Gastrocnemius medialis (tissue), 4 donors: Measurements from ENCODE around the gene ATF1.

Source experiments
- POLR2A ChIP-seq, 2 donors: fragments of 450-650 bp; IDR thresholded peaks; one replicate each; pipeline ENCODE4 v1.6.1; 2017; ENCODE audit warnings: antibody characterized with exemption in 2 of 2, mild to moderate bottlenecking in 2 of 2, moderate library complexity in 2 of 2
- TF ChIP-seq, protein P1 (sequence below), 5 experiments: fragments of 450-650 bp in 3 of 5; fragments of 200-600 bp in 2 of 5; sonication (generic) in 2 of 5; IDR thresholded peaks in 4 of 5; conservative IDR thresholded peaks in 1 of 5; 1 replicate in 4 of 5; 2 replicates in 1 of 5; pipeline ENCODE4 v1.5.1; 2016 to 2019; ENCODE audit warnings: antibody characterized with exemption in 5 of 5, mild to moderate bottlenecking in 3 of 5, moderate library complexity in 3 of 5

DNA sequence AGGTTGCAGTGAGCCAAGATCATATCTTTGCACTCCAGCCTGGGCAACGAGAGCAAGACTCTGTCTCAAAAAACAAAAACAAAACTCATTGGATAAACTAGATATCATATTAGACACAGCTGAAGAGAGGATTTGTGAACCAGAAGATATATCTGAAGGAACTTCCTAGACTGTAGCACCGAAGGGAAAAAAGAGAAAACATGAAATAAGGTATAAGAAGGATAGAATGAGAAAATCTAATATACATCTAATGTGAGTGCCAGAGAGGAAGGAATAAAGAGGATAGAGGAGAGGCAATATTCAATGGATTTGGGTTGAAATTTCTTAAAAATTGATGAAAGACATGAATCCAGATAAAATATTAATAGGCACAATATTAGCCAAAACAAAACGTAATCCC, 101.4 kb downstream of the ATF1 start:
- TF ChIP-seq, protein P1, sequence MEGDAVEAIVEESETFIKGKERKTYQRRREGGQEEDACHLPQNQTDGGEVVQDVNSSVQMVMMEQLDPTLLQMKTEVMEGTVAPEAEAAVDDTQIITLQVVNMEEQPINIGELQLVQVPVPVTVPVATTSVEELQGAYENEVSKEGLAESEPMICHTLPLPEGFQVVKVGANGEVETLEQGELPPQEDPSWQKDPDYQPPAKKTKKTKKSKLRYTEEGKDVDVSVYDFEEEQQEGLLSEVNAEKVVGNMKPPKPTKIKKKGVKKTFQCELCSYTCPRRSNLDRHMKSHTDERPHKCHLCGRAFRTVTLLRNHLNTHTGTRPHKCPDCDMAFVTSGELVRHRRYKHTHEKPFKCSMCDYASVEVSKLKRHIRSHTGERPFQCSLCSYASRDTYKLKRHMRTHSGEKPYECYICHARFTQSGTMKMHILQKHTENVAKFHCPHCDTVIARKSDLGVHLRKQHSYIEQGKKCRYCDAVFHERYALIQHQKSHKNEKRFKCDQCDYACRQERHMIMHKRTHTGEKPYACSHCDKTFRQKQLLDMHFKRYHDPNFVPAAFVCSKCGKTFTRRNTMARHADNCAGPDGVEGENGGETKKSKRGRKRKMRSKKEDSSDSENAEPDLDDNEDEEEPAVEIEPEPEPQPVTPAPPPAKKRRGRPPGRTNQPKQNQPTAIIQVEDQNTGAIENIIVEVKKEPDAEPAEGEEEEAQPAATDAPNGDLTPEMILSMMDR (IDR thresholded peaks at IDR 0.05 in 4 of 5, conservative IDR thresholded peaks at IDR 0.05 in 1 of 5) = no peak
- no peak for TF ChIP-seq POLR2A (IDR thresholded peaks at IDR 0.05)
